GM23338 (cell line): ENCODE measurements around the gene NCAPH2. TPM values are rescaled to one million over a fixed set of nuclear protein-coding genes. Genes with fewer than 3 reads are reported as not detected.

Experiments used
- ATAC-seq: fragments of 200-7000 bp; cut with Tn5 transposase; 3 replicates; pipeline ENCODE4 v1.9.1; 2020
- DNase-seq: peaks from one replicate; pipeline ENCODE4 v3.0.0-alpha.2; 2015; ENCODE audit warnings: low spot score
- H2AFZ ChIP-seq: fragments of 200-600 bp; sonication (generic); 2 replicates; pipeline ENCODE4 v1.8.0; 2016; ENCODE audit warnings: antibody characterized with exemption, mild to moderate bottlenecking, moderate library complexity
- H3F3A ChIP-seq: fragments of 200-600 bp; sonication (generic); replicated peaks from 2 replicates; pipeline ENCODE4 v1.8.0; 2017; ENCODE audit warnings: antibody characterized with exemption, mixed run types, low read depth
- H3K27ac ChIP-seq: fragments of 200-600 bp; sonication (generic); 2 replicates; pipeline ENCODE4 v1.6.1; 2016; ENCODE audit warnings: low read depth
- H3K27me3 ChIP-seq: fragments of 200-600 bp; sonication (generic); 2 replicates; pipeline ENCODE4 v1.8.0; 2016; ENCODE audit warnings: mild to moderate bottlenecking, mixed run types, moderate library complexity; ENCODE audit not compliant: insufficient read depth
- H3K36me3 ChIP-seq: fragments of 200-600 bp; sonication (generic); 2 replicates; pipeline ENCODE4 v1.8.0; 2016; ENCODE audit warnings: mild to moderate bottlenecking; ENCODE audit not compliant: insufficient read depth
- H3K4me1 ChIP-seq: fragments of 200-600 bp; sonication (generic); 2 replicates; pipeline ENCODE4 v1.8.0; 2016; ENCODE audit warnings: mild to moderate bottlenecking, moderate library complexity; ENCODE audit not compliant: insufficient read depth
- H3K4me2 ChIP-seq: fragments of 200-600 bp; sonication (generic); 2 replicates; pipeline ENCODE4 v1.7.1; 2017; ENCODE audit warnings: mixed run types
- H3K4me3 ChIP-seq: fragments of 200-600 bp; sonication (generic); 2 replicates; pipeline ENCODE4 v1.6.1; 2016; ENCODE audit warnings: mixed run types
- H3K79me2 ChIP-seq: fragments of 200-600 bp; sonication (generic); replicated peaks from 2 replicates; pipeline ENCODE4 v1.8.0; 2017; ENCODE audit warnings: mild to moderate bottlenecking; ENCODE audit not compliant: insufficient read depth
- H3K9me2 ChIP-seq: fragments of 200-600 bp; sonication (generic); 2 replicates; pipeline ENCODE4 v1.8.0; 2017; ENCODE audit not compliant: insufficient read depth
- H4K20me1 ChIP-seq: fragments of 200-600 bp; sonication (generic); replicated peaks from 2 replicates; pipeline ENCODE4 v1.8.0; 2017; ENCODE audit warnings: mild to moderate bottlenecking; ENCODE audit not compliant: insufficient read depth
- H3K27ac Mint-ChIP-seq: 2 replicates; pipeline ENCODE4 v1.8.0; 2020; ENCODE audit warnings: inconsistent platforms, mild to moderate bottlenecking, moderate library complexity, mixed read lengths
- H3K27me3 Mint-ChIP-seq: 3 replicates; pipeline ENCODE4 v1.8.0; 2022; ENCODE audit warnings: low read depth, mild to moderate bottlenecking, moderate library complexity, mixed read lengths, inconsistent platforms; ENCODE audit not compliant: insufficient read depth, poor library complexity
- H3K36me3 Mint-ChIP-seq: 3 replicates; pipeline ENCODE4 v1.8.0; 2021; ENCODE audit warnings: low read depth, mild to moderate bottlenecking, inconsistent platforms, moderate library complexity, mixed read lengths
- H3K4me1 Mint-ChIP-seq: 3 replicates; pipeline ENCODE4 v1.8.0; 2020; ENCODE audit warnings: mild to moderate bottlenecking, inconsistent platforms, mixed read lengths
- H3K4me3 Mint-ChIP-seq: 3 replicates; pipeline ENCODE4 v1.8.0; 2021; ENCODE audit warnings: moderate library complexity, mild to moderate bottlenecking, inconsistent platforms, mixed read lengths
- H3K9me3 Mint-ChIP-seq: 3 replicates; pipeline ENCODE4 v1.8.0; 2020; ENCODE audit warnings: moderate library complexity, mild to moderate bottlenecking, inconsistent platforms, mixed read lengths
- CREB1 ChIP-seq: fragments of 250-450 bp; sonication (Bioruptor Pico); IDR thresholded peaks from 2 replicates; pipeline ENCODE4 v1.5.0; 2020; ENCODE audit warnings: low read depth, mild to moderate bottlenecking, moderate library complexity
- EZH2 ChIP-seq: fragments of 200-600 bp; sonication (generic); IDR thresholded peaks from one replicate; pipeline ENCODE4 v1.8.0; 2017; ENCODE audit warnings: antibody characterized with exemption, mild to moderate bottlenecking, low read depth; ENCODE audit not compliant: unreplicated experiment
- EZH2phosphoT487 ChIP-seq: fragments of 200-600 bp; sonication (generic); IDR thresholded peaks from one replicate; pipeline ENCODE4 v1.8.1; 2018; ENCODE audit warnings: antibody characterized with exemption; ENCODE audit not compliant: unreplicated experiment
- JUNB ChIP-seq: IDR thresholded peaks from one replicate; pipeline ENCODE4 v1.6.1; 2016; ENCODE audit warnings: antibody characterized with exemption; ENCODE audit not compliant: unreplicated experiment
- NANOG ChIP-seq: IDR thresholded peaks from 2 replicates; pipeline ENCODE4 v1.6.1; 2016; ENCODE audit warnings: antibody characterized with exemption, borderline replicate concordance
- POLR2AphosphoS5 ChIP-seq: IDR thresholded peaks from 2 replicates; pipeline ENCODE4 v1.6.1; 2016; ENCODE audit warnings: antibody characterized with exemption, low read depth
- STAT1 ChIP-seq: IDR thresholded peaks from one replicate; pipeline ENCODE4 v1.6.1; 2016; ENCODE audit warnings: antibody characterized with exemption; ENCODE audit not compliant: unreplicated experiment
- ZNF114 ChIP-seq: fragments of 250-450 bp; sonication (Bioruptor Pico); IDR thresholded peaks from 2 replicates; pipeline ENCODE4 v1.5.0; 2020; ENCODE audit warnings: mild to moderate bottlenecking, moderate library complexity
- ZNF331 ChIP-seq: fragments of 250-450 bp; sonication (Bioruptor Pico); IDR thresholded peaks from 2 replicates; pipeline ENCODE4 v1.5.0; 2020; ENCODE audit warnings: low read depth, mild to moderate bottlenecking, moderate library complexity
- ZNF462 ChIP-seq: fragments of 250-450 bp; sonication (Bioruptor Pico); IDR thresholded peaks from 2 replicates; pipeline ENCODE4 v1.5.0; 2020; ENCODE audit warnings: mild to moderate bottlenecking, moderate library complexity
- polyA plus RNA-seq: library from polyadenylated mRNA; unstranded; fragments of >200 nt; fragmentation: Nextera tagmentation; extraction: Ambion mirVana; gene quantifications from 2 replicates; pipeline ENCODE4 v1.2.1, GENCODE V29; 2016
- total RNA-seq: library from RNA; depleted of rRNA; stranded (reverse); fragments of >200 nt; shearing (Covaris generic); gene quantifications from 2 replicates; pipeline ENCODE4 v1.2.3, GENCODE V29; 2014
- TF ChIP-seq, protein P1 (sequence below): IDR thresholded peaks from 2 replicates; pipeline ENCODE4 v1.6.1; 2016; ENCODE audit warnings: antibody characterized with exemption
- TF ChIP-seq, protein P2 (sequence below), 2 experiments: fragments of 200-600 bp in 1 of 2; sonication (generic) in 1 of 2; conservative IDR thresholded peaks; 2 replicates each; pipeline versions ENCODE4 v1.5.1 to v1.6.1; 2016 to 2017; ENCODE audit warnings: antibody characterized with exemption in 2 of 2, low read depth in 2 of 2, mild to moderate bottlenecking in 2 of 2, moderate library complexity in 1 of 2
- TF ChIP-seq, protein P3 (sequence below): IDR thresholded peaks from one replicate; pipeline ENCODE4 v1.6.1; 2018; ENCODE audit warnings: antibody characterized with exemption; ENCODE audit not compliant: unreplicated experiment

NCAPH2 gene
- total and polyA plus RNA-seq, 2 experiments from 2014 or later: 52.2 to 76.1 TPM

DNA sequence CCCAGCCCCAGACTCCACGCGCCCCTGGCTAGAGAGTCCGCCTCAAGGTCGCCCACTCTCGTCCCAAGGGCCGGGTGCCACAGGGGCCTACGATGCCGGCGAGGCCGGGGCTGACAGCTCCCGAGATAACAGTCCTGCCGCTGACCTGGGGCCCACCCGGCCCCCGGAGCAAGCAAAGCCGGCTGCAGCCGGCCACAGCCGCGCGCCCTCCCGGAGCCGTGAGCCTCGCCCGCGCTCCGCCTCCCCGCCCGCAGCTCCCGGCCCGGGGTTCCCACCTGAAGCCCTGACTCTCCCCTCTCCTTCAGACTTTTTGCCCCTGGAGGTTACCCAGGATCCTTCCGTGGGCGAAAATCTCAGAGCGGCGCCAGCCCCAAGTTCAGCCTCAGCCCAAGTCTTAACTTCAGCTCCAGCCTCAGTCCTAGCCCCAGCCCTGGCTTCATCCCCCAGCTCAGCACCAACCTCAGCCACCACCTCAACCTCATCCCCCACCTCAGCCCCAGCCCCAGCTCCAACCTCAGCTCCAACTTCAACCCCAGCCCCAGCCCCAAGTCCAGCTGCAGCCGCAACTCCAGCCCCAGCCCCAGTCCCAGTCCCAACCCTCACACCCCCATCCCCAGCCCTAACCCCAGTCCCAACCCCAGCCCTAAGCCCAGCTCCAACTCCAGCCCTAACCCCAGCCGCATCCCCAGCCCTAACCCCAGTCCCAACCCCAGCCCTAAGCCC, 39.4 kb downstream of the NCAPH2 start:
- H3K27ac Mint-ChIP-seq: no peak overlapping the region
- no peak overlapping the region for H2AFZ ChIP-seq
- H4K20me1 ChIP-seq: no peaks in the 10 kb centered on the region
- H3K4me2 ChIP-seq: no peak overlapping the region
- no peaks in the 10 kb centered on the region for H3K9me3 Mint-ChIP-seq
- no peaks in the 10 kb centered on the region; the same call in 1 of the 2 replicates for H3K4me1 ChIP-seq
- H3K36me3 Mint-ChIP-seq: no peaks in the 10 kb centered on the region
- DNase-seq (no peak), ATAC-seq (peak; percentile 3; the same call in 1 of the 3 replicates)
- H3K79me2 ChIP-seq: no peaks in the 10 kb centered on the region
- no peaks in the 10 kb centered on the region for H3K4me1 Mint-ChIP-seq
- H3F3A ChIP-seq: peaks cover 7% of the 10 kb centered on the region; the same call in 1 of the 2 replicates
- peaks cover 39% of the 10 kb centered on the region for H3K27me3 ChIP-seq
- no peaks in the 10 kb centered on the region for H3K36me3 ChIP-seq
- H3K4me3 ChIP-seq: no peak overlapping the region
- TF ChIP-seq JUNB: no peak
- no peak for TF ChIP-seq ZNF462
- TF ChIP-seq, protein P1, sequence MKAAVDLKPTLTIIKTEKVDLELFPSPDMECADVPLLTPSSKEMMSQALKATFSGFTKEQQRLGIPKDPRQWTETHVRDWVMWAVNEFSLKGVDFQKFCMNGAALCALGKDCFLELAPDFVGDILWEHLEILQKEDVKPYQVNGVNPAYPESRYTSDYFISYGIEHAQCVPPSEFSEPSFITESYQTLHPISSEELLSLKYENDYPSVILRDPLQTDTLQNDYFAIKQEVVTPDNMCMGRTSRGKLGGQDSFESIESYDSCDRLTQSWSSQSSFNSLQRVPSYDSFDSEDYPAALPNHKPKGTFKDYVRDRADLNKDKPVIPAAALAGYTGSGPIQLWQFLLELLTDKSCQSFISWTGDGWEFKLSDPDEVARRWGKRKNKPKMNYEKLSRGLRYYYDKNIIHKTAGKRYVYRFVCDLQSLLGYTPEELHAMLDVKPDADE: no peak
- no peak for TF ChIP-seq ZNF331 (CRISPR knock-in tag)
- TF ChIP-seq EZH2: no peak
- no peak for TF ChIP-seq EZH2phosphoT487
- TF ChIP-seq CREB1: no peak
- TF ChIP-seq STAT1: no peak
- TF ChIP-seq POLR2AphosphoS5: no peak
- no peak for TF ChIP-seq NANOG
- TF ChIP-seq ZNF114 (CRISPR knock-in tag): no peak
- TF ChIP-seq, protein P2, sequence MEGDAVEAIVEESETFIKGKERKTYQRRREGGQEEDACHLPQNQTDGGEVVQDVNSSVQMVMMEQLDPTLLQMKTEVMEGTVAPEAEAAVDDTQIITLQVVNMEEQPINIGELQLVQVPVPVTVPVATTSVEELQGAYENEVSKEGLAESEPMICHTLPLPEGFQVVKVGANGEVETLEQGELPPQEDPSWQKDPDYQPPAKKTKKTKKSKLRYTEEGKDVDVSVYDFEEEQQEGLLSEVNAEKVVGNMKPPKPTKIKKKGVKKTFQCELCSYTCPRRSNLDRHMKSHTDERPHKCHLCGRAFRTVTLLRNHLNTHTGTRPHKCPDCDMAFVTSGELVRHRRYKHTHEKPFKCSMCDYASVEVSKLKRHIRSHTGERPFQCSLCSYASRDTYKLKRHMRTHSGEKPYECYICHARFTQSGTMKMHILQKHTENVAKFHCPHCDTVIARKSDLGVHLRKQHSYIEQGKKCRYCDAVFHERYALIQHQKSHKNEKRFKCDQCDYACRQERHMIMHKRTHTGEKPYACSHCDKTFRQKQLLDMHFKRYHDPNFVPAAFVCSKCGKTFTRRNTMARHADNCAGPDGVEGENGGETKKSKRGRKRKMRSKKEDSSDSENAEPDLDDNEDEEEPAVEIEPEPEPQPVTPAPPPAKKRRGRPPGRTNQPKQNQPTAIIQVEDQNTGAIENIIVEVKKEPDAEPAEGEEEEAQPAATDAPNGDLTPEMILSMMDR (conservative IDR thresholded peaks at IDR 0.05; ENCODE audit: low read depth in 2 of 2): no peak
- TF ChIP-seq, protein P3, sequence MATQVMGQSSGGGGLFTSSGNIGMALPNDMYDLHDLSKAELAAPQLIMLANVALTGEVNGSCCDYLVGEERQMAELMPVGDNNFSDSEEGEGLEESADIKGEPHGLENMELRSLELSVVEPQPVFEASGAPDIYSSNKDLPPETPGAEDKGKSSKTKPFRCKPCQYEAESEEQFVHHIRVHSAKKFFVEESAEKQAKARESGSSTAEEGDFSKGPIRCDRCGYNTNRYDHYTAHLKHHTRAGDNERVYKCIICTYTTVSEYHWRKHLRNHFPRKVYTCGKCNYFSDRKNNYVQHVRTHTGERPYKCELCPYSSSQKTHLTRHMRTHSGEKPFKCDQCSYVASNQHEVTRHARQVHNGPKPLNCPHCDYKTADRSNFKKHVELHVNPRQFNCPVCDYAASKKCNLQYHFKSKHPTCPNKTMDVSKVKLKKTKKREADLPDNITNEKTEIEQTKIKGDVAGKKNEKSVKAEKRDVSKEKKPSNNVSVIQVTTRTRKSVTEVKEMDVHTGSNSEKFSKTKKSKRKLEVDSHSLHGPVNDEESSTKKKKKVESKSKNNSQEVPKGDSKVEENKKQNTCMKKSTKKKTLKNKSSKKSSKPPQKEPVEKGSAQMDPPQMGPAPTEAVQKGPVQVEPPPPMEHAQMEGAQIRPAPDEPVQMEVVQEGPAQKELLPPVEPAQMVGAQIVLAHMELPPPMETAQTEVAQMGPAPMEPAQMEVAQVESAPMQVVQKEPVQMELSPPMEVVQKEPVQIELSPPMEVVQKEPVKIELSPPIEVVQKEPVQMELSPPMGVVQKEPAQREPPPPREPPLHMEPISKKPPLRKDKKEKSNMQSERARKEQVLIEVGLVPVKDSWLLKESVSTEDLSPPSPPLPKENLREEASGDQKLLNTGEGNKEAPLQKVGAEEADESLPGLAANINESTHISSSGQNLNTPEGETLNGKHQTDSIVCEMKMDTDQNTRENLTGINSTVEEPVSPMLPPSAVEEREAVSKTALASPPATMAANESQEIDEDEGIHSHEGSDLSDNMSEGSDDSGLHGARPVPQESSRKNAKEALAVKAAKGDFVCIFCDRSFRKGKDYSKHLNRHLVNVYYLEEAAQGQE: no peak
- peaks cover 35% of the 10 kb centered on the region for H3K27me3 Mint-ChIP-seq
- H3K4me3 Mint-ChIP-seq: no peak overlapping the region
- H3K9me2 ChIP-seq: no peaks in the 10 kb centered on the region
- no peak overlapping the region for H3K27ac ChIP-seq
